BJ (cell line): Measurements from ENCODE around the gene BICRAL. TPM values are rescaled to one million over a fixed set of nuclear protein-coding genes. Genes with fewer than 3 reads are reported as not detected.
"Not testable (repeated sequence)": the region's sequence is repeated elsewhere in the genome, so short reads cannot be mapped to it uniquely, and the experiment has no call there.

ENCODE experiments used
- CTCF ChIA-PET: fragments of 350-600 bp; formaldehyde crosslinking; extraction: SDS; loops from one replicate; lab custom pipeline; 2021; ENCODE audit warnings: antibody characterized with exemption, inconsistent platforms; lab: Yijun Ruan, JAX
- POLR2A ChIA-PET: fragments of 300-600 bp; sonication (Branson Sonifier 250); formaldehyde crosslinking; extraction: SDS; loops from one replicate; lab custom pipeline; 2021; ENCODE audit warnings: antibody characterized with exemption; lab: Charles Lee
- DNase-seq: peaks from one replicate; pipeline ENCODE4 v3.0.0-alpha.2; 2011; ENCODE audit warnings: low read depth
- H3K27me3 ChIP-seq: 2 replicates; pipeline ENCODE4 v1.6.0; 2011; ENCODE audit warnings: low read length; ENCODE audit not compliant: control insufficient read depth, insufficient read depth
- H3K36me3 ChIP-seq: 2 replicates; pipeline ENCODE4 v1.5.1; 2011; ENCODE audit warnings: low read length; ENCODE audit not compliant: control insufficient read depth, insufficient read depth
- H3K4me3 ChIP-seq: 2 replicates; pipeline ENCODE4 v1.5.1; 2011; ENCODE audit warnings: low read depth, mild to moderate bottlenecking, control low read depth, low read length
- CTCF ChIP-seq: IDR thresholded peaks from 2 replicates; pipeline ENCODE4 v1.5.1; 2011; ENCODE audit warnings: low read depth, mild to moderate bottlenecking, control low read depth, inconsistent platforms, low read length, moderate library complexity; ENCODE audit not compliant: insufficient read depth
- polyA plus RNA-seq: library from polyadenylated mRNA; depleted of rRNA; stranded (reverse); fragments of >200 nt; gene quantifications from 2 replicates; pipeline ENCODE4 v1.2.3, GENCODE V29; 2011

BICRAL gene
- polyA plus RNA-seq, 1 experiment: 7.4 TPM

GRCh38 chr6:42808492-42809483, 26.9 kb downstream of the BICRAL start:
- DNase-seq: no peak
- no peak for TF ChIP-seq CTCF

GRCh38 chr6:42813074-42813645, 31.3 kb downstream of the BICRAL start:
- no peak for DNase-seq
- TF ChIP-seq CTCF: no peak
- no peaks in the 10 kb centered on the region for H3K27me3 ChIP-seq
- H3K4me3 ChIP-seq: no peak overlapping the region
- CTCF ChIA-PET: no interaction called here
- no peaks in the 10 kb centered on the region for H3K36me3 ChIP-seq
- POLR2A ChIA-PET: no interaction called here

More at GRCh38 chr6:42808492-42809483, 26.9 kb downstream of the BICRAL start:
- H3K27me3 ChIP-seq: no peaks in the 10 kb centered on the region
- H3K4me3 ChIP-seq: no peak overlapping the region
- no peaks in the 10 kb centered on the region for H3K36me3 ChIP-seq
- POLR2A ChIA-PET: interaction anchor here (0.6 to 0.7 kb wide), 2 partner anchors 23 to 79 kb away, joined by 3 to 14 read pairs; no protein-coding TSS in a partner anchor
- CTCF ChIA-PET: interaction anchor here (0.8 to 1.8 kb wide), 2 partner anchors 18 to 22 kb away, joined by 3 read pairs; no protein-coding TSS in a partner anchor

GRCh38 chr6:42813906-42814444, 32.1 kb downstream of the BICRAL start:
- Histone ChIP-seq H3K36me3 (no peaks in the 10 kb centered on the region), H3K4me3 (no peak overlapping the region), H3K27me3 (no peaks in the 10 kb centered on the region)
- DNase-seq: no peak
- ChIA-PET POLR2A (no interaction called here), CTCF (no interaction called here)
- TF ChIP-seq CTCF: no peak

GRCh38 chr6:42815726-42816125, 33.9 kb downstream of the BICRAL start:
- H3K4me3 ChIP-seq, POLR2A ChIA-PET, H3K27me3 ChIP-seq, DNase-seq, H3K36me3 ChIP-seq: not testable (repeated sequence)
- CTCF ChIA-PET: interaction anchor here (0.9 kb wide), 1 partner anchor 26 kb away, joined by 6 read pairs; no protein-coding TSS in a partner anchor

- no peak for TF ChIP-seq CTCF
- ChIA-PET CTCF (interaction anchor here (0.6 kb wide), 1 partner anchor 79 kb away, joined by 3 read pairs; no protein-coding TSS in a partner anchor), POLR2A (interaction anchor here (0.6 kb wide), 1 partner anchor 50 kb away, joined by 9 read pairs; no protein-coding TSS in a partner anchor)
- no peaks in the 10 kb centered on the region for H3K27me3 ChIP-seq
- no peak for DNase-seq
- peaks cover under 1% of the 10 kb centered on the region; the same call in 1 of the 2 replicates for H3K36me3 ChIP-seq
- no peak overlapping the region for H3K4me3 ChIP-seq
Observed at GRCh38 chr6:42817907-42818306, 36.1 kb downstream of the BICRAL start.
